Right lobe of liver (tissue), 4 donors: Measurements from ENCODE around the gene MAP3K7.

Experiments used
- POLR2A ChIP-seq: fragments of 450-650 bp; IDR thresholded peaks from one replicate; pipeline ENCODE4 v1.6.1; 2017; ENCODE audit warnings: antibody characterized with exemption, mild to moderate bottlenecking
- TF ChIP-seq, protein P1 (sequence below), 4 donors: fragments of 200-600 bp in 3 of 4; fragments of 450-650 bp in 1 of 4; IDR thresholded peaks; one replicate each; pipeline versions ENCODE4 v1.5.1 to v1.8.0; 2016 to 2022; ENCODE audit warnings: antibody characterized with exemption in 4 of 4, mild to moderate bottlenecking in 2 of 4
- donor health status: DM: no; HTN: no; CAD: no.
- donor health status: DM: no; HTN: no; CAD: no.
- donor health status: DM: no; HTN: yes; CAD: no.

DNA sequence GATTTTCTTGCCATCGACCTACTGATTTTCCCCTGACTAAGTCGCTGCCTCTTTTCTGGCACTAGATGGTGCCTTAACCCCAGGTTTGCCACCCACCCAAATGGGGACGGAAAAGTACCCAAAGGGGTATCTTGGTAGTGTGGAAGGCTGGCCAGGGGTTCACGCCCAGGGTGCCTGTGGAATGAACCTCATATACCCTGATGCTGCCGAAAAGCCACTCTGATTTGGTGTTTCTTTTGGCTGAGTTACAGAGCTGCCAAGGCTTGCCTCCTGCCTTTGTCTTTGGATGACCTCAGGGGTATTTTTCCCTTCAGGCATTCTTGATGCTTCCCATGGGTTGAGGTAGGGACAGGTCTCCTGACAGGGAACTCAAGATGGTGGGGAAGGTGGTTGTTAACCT, 78.1 kb downstream of the MAP3K7 start:
- no peak for TF ChIP-seq POLR2A
- TF ChIP-seq, protein P1, sequence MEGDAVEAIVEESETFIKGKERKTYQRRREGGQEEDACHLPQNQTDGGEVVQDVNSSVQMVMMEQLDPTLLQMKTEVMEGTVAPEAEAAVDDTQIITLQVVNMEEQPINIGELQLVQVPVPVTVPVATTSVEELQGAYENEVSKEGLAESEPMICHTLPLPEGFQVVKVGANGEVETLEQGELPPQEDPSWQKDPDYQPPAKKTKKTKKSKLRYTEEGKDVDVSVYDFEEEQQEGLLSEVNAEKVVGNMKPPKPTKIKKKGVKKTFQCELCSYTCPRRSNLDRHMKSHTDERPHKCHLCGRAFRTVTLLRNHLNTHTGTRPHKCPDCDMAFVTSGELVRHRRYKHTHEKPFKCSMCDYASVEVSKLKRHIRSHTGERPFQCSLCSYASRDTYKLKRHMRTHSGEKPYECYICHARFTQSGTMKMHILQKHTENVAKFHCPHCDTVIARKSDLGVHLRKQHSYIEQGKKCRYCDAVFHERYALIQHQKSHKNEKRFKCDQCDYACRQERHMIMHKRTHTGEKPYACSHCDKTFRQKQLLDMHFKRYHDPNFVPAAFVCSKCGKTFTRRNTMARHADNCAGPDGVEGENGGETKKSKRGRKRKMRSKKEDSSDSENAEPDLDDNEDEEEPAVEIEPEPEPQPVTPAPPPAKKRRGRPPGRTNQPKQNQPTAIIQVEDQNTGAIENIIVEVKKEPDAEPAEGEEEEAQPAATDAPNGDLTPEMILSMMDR (IDR thresholded peaks at IDR 0.05) = no peak
